Skeletal muscle tissue (tissue), 4 donors: ENCODE data around the gene MRPS7. TPM values are rescaled to one million over a fixed set of nuclear protein-coding genes. Genes with fewer than 3 reads are reported as not detected.

Experiments
- H3K27ac ChIP-seq: one replicate; pipeline ENCODE4 v1.7.0; 2013; ENCODE audit warnings: mild to moderate bottlenecking, low read depth, low read length, inconsistent platforms
- H3K27me3 ChIP-seq, 3 donors: one replicate each; pipeline ENCODE4 v1.7.0; 2013; ENCODE audit warnings: low read length in 3 of 3; ENCODE audit not compliant: control insufficient read depth in 3 of 3, insufficient read depth in 3 of 3
- H3K36me3 ChIP-seq, 3 donors: one replicate each; pipeline ENCODE4 v1.7.0; 2013; ENCODE audit warnings: low read length in 3 of 3; ENCODE audit not compliant: control insufficient read depth in 3 of 3, insufficient read depth in 3 of 3
- H3K4me1 ChIP-seq, 3 donors: one replicate each; pipeline ENCODE4 v1.7.0; 2013; ENCODE audit warnings: low read length in 3 of 3, mild to moderate bottlenecking in 3 of 3; ENCODE audit not compliant: control insufficient read depth in 3 of 3, insufficient read depth in 3 of 3
- H3K4me3 ChIP-seq, 3 donors: one replicate each; pipeline ENCODE4 v1.7.0; 2013; ENCODE audit warnings: low read length in 3 of 3
- H3K9ac ChIP-seq, 3 donors: one replicate each; pipeline ENCODE4 v1.7.0; 2013; ENCODE audit warnings: low read length in 3 of 3, mild to moderate bottlenecking in 3 of 3, moderate library complexity in 2 of 3, low read depth in 1 of 3
- H3K9me3 ChIP-seq, 3 donors: one replicate each; pipeline ENCODE4 v1.7.0; 2013; ENCODE audit warnings: low read length in 3 of 3; ENCODE audit not compliant: control insufficient read depth in 3 of 3
- total RNA-seq: library from RNA; depleted of rRNA; stranded (reverse); fragments of >200 nt; gene quantifications from one replicate; pipeline ENCODE4 v1.2.3, GENCODE V29; 2014
- donor health status: Osteomylitis.

Gene MRPS7
- total RNA-seq, 1 donor from 2014 or later: 71.5 TPM

DNA sequence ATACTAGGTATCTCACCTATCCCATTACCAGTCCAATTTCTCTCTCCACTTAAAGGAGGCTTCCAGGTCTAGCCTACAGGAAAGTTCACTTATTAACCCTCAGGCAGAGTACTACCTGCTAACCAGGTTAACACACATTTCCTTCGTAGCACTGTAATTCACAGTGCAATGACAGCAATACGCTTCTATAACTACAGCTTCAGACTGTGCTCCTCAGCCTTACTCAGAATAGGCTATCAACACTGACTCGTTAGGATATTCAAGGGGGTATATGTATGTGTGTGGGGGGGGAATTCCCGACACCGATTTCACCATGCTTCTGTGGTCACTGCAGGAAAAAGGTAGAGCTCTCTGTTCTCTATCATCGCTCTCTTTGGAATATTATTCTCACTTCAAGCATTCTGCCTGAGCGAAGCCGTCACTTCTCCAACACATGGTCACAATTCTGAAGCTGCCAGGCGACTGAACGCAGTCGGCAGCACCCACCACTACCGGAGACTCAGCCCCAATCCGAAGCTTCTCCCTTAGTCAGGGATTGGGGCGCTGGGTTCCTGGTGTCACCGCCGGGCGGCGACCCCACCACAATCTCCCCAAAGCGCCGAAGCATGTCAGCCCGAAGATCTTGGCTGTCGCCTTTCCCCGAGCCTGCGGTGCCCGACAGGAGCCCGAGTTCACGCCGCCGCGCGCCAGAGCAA, 891 bp upstream of the MRPS7 start:
- no peaks in the 10 kb centered on the region for H3K27me3 ChIP-seq
- H3K4me1 ChIP-seq: peaks cover 28 to 36% (median 30%) of the 10 kb centered on the region in 3 donors
- H3K9ac ChIP-seq: peak overlapping the region; percentile 99 to 100 (median 99)
- peak overlapping the region; percentile 97 for H3K27ac ChIP-seq
- H3K4me3 ChIP-seq: peak overlapping the region; percentile 98 to 100 (median 99)
- H3K36me3 ChIP-seq: peaks cover 16 to 23% (median 19%) of the 10 kb centered on the region in 3 donors
- no peaks in the 10 kb centered on the region for H3K9me3 ChIP-seq

DNA sequence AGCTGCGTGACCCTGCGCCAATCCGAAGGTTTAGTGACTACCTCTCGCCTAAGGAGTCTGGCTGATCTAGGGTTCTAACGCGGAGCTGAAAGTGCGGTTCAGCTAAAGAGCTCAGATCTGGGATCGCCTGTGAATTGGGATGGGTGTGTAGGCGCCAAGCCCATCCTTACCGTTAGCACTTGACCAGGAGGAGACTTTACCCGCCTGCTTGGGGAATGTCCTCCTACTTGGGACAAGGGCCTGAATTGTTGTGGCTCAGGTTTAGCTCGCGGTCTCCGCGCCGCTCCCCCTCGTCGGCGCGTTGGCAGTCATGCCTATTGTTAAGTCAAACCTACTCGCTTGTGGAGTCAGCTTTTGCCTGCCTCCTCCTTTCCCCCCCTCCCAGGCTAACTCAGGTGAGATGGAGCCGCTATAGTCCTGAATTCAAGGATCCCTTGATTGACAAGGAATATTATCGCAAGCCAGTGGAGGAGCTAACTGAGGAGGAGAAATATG, 480 bp downstream of the MRPS7 start:
- Histone ChIP-seq H3K27me3 (no peaks in the 10 kb centered on the region), H3K4me1 (peaks cover 36 to 46% (median 38%) of the 10 kb centered on the region in 3 donors), H3K9ac (peak overlapping the region; percentile 99 to 100 (median 99)), H3K27ac (peak overlapping the region; percentile 97), H3K9me3 (no peaks in the 10 kb centered on the region), H3K4me3 (peak overlapping the region; percentile 98 to 100 (median 99)), H3K36me3 (peaks cover 29 to 37% (median 33%) of the 10 kb centered on the region in 3 donors)

DNA sequence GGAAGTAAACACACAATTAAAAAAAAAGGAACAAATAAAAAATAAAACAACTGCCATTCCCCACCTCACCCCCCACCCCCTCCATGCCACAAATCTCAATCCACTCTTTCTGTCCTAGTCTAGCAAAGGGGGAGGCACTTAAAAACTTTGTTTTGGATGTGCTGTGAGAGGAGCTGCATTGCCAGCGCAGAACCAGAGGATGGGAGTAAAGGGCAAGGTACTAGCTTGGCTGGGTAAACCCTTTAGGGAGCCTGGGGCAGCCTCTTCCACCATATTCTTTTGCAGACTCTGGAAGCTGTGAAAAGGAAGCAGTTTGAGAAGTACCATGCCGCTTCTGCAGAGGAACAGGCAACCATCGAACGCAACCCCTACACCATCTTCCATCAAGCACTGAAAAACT, 1.4 kb downstream of the MRPS7 start:
- Histone ChIP-seq H3K9me3 (no peaks in the 10 kb centered on the region), H3K36me3 (peaks cover 31 to 37% (median 36%) of the 10 kb centered on the region in 3 donors), H3K9ac (peak overlapping the region in 1 of 3 donors; percentile 99), H3K4me3 (no peak overlapping the region), H3K27me3 (no peaks in the 10 kb centered on the region), H3K4me1 (peaks cover 45 to 53% (median 46%) of the 10 kb centered on the region in 3 donors), H3K27ac (no peak overlapping the region)

DNA sequence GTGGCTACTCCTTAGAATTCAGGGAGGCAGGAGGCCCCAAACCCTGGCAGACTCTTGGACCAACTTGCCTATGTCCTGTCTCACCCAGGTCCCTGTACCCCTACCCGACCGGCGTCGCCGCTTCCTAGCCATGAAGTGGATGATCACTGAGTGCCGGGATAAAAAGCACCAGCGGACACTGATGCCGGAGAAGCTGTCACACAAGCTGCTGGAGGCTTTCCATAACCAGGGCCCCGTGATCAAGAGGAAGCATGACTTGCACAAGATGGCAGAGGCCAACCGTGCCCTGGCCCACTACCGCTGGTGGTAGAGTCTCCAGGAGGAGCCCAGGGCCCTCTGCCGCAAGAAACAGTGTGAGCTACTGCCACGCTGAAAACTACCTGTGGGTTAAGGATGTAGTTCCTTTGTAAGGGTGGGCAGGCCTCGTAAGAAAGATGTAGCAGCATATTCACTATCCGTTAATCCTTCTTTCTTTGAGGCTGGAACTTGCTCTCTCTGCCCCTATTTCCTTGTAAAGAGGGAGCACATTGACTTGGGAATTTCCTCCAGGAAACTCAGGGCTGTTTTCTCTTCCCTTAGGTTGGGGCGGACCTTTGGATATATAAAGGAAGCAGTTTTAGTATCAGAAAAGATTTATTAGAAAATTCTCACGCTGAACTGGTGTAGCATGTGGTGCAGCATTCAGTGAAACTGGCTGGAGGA, 4.1 kb downstream of the MRPS7 start:
- peaks cover 40 to 50% (median 41%) of the 10 kb centered on the region in 3 donors for H3K4me1 ChIP-seq
- H3K27me3 ChIP-seq: no peaks in the 10 kb centered on the region
- H3K27ac ChIP-seq: no peak overlapping the region
- H3K9me3 ChIP-seq: no peaks in the 10 kb centered on the region
- peak overlapping the region in 1 of 3 donors; percentile 16 for H3K9ac ChIP-seq
- H3K36me3 ChIP-seq: peaks cover 31 to 37% (median 36%) of the 10 kb centered on the region in 3 donors
- H3K4me3 ChIP-seq: no peak overlapping the region

DNA sequence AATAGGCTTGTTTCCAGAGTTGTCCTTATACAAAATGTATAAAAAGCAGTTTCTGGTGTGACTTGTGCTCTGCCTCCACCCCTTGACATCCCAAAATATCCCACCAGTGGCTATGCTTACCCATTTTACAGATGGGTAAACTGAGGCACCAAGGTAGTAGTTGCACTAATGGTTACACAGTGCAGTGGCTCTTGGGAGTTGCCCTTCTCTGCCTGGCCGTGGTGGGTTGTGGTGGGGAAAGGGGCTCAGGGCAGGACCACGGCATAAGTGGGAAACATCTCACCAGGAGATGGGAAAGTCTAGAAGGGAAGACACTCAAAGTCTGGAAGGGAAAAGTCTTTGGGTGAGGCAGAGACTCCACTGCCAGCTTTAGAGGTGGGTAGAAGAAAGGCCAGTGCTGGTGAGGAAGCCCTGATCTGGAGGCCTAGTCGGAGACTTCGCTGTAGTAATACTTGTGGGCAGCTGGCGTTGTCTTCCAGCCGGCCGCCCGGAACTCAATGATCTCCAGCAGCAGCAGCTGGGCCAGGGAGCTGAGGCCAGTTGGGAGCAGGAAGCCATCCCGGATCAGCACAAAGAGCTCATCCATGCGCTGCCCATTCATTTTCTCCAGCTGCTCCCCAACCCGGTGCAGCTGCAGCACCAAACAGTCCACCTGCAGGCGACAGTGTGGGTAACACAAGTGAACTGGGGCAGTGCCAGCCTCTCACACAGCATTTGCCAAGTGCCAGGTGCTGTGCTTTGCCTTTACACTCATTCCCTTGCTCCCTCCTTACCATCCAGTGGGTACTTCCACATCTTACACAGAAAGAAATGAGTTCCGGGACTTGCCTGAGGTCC, 4.9 kb downstream of the MRPS7 start:
- peak overlapping the region in 1 of 3 donors; percentile 19 for H3K9ac ChIP-seq
- H3K4me1 ChIP-seq: peaks cover 37 to 48% (median 41%) of the 10 kb centered on the region in 3 donors
- H3K4me3 ChIP-seq: no peak overlapping the region
- no peaks in the 10 kb centered on the region for H3K27me3 ChIP-seq
- no peak overlapping the region for H3K27ac ChIP-seq
- no peaks in the 10 kb centered on the region for H3K9me3 ChIP-seq
- peaks cover 31 to 37% (median 36%) of the 10 kb centered on the region in 3 donors for H3K36me3 ChIP-seq

DNA sequence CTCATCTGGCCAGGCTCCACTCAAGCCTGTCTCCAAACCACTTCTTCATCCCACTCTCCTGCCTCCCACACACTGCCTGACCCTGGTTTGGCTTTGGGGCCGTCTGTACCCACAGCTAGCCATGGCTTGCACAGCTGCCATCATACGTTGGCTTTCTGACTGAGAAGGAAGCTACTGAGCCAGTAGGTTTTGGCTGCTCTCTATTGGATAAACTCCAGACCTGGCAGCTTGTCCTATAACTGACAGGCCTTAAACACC, 5.4 kb downstream of the MRPS7 start:
- H3K27me3 ChIP-seq: no peaks in the 10 kb centered on the region
- H3K4me3 ChIP-seq: no peak overlapping the region
- H3K9ac ChIP-seq: peak overlapping the region in 2 of 3 donors; percentile 19 to 40
- peaks cover 41 to 50% (median 42%) of the 10 kb centered on the region in 3 donors for H3K4me1 ChIP-seq
- H3K27ac ChIP-seq: no peak overlapping the region
- no peaks in the 10 kb centered on the region for H3K9me3 ChIP-seq
- H3K36me3 ChIP-seq: peaks cover 31 to 37% (median 36%) of the 10 kb centered on the region in 3 donors

DNA sequence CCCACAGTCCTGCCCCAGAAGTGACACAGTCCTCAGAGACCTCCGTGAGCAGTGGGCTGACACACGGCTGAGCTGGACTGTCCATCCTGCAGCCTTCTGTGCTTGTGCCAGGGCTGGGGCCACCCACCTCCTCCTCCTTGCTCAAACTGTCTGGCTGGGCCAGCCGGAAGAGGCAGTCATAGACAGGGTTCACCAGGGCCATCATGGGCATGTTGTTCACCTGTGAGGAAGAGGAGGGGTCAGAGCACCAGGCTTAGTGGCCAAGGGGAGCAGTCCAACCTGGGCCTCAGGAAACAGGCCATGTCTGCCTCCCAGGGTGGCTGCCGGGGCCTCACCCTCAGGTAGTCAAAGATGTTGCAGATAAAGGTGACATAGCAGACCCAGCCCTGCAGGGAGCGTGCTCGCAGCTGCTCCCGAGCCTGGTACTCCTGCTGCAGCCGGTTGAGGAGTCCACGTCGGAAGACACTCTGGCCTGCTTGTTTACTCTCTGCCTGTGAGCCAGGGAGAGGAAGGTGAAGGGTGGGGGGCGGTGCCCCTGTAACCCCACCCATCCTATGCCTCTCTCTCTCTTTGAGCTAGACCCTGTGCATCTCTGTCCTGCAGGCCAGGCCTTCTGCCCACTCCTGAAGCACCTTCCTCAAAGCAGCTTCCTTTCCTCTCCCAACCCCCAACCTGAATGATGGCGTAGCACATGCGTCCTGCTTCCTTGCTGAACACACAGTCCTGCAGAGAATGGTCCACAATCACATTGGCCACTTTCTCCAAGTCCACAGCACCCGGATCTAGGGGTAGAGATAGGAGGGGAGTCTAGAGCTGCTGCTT, 5.9 kb downstream of the MRPS7 start:
- peaks cover 41 to 50% (median 42%) of the 10 kb centered on the region in 3 donors for H3K4me1 ChIP-seq
- H3K36me3 ChIP-seq: peaks cover 33 to 37% (median 36%) of the 10 kb centered on the region in 3 donors
- H3K27me3 ChIP-seq: no peaks in the 10 kb centered on the region
- H3K9me3 ChIP-seq: no peaks in the 10 kb centered on the region
- no peak overlapping the region for H3K27ac ChIP-seq
- H3K9ac ChIP-seq: peak overlapping the region in 2 of 3 donors; percentile 33 to 40
- H3K4me3 ChIP-seq: no peak overlapping the region

DNA sequence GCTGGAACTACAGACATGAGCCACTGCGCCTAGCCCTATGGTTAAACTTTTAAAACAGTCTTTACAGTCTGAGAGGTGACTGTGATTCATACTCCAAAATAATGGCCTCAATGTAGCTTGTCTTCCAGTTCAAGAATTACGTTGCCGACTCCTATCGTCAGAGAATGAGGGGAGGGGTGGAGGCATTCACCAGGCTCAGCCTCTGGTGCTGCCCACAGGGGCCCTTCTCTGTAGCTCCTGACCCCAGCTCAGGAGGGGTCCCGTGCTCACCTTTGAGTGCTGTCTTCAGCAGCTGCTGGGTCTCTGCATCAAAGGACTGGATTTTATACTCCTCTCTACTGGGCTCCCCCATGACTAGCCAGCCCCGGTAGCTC, 8.2 kb downstream of the MRPS7 start:
- Histone ChIP-seq H3K9ac (peak overlapping the region; percentile 95), H3K36me3 (peaks cover 28 to 32% (median 30%) of the 10 kb centered on the region in 3 donors), H3K4me3 (peak overlapping the region; percentile 83 to 91 (median 88)), H3K27ac (peak overlapping the region; percentile 94), H3K9me3 (no peaks in the 10 kb centered on the region), H3K27me3 (no peaks in the 10 kb centered on the region), H3K4me1 (peaks cover 36 to 46% (median 40%) of the 10 kb centered on the region in 3 donors)
